ENCODE measurements around the gene NXPE4.
A peak's percentile ranks its signal among the peaks of the same experiment; 100 is the strongest.
"Not testable (repeated sequence)": the region's sequence is repeated elsewhere in the genome, so short reads cannot be mapped to it uniquely, and the experiment has no call there.

Gene NXPE4

DNA sequence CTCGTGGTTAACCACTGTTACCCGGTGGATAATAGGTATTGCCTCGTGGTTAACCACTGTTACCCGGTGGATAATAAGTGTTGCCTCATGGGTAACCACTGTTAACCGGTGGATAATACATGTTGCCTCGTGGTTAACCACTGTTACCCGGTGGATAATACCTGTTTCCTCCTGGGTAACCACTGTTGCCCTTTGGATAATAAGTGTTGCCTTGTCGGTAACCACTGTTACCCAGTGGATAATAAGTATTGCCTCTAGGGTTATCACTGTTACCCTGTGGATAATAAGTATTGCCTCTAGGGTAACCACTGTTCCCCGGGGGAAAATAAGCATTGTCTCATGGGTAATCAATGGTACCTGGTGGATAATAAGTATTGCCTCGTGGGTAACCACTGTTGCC is 15.0 kb upstream of the NXPE4 start:
- DNase-seq (ENCODE audit: low spot score) = no peak

DNA sequence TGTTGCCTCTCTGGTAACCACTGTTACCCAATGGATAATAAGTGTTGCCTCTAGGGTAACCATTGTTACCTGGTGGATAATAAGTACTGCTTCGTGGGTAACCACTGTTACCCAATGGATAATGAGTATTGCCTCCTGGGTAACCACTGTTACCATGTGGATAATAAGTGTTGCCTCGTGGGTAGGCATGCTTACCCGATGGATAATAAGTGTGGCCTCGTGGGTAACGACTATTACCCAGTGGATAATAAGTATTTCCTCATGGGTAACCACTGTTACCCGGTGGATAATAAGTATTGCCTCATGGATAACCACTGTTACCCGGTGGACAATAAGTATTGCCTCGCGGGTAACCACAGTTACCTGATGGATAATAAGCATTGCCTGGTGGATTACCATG is 13.8 kb upstream of the NXPE4 start:
- no peak for DNase-seq (ENCODE audit: low spot score)

DNA sequence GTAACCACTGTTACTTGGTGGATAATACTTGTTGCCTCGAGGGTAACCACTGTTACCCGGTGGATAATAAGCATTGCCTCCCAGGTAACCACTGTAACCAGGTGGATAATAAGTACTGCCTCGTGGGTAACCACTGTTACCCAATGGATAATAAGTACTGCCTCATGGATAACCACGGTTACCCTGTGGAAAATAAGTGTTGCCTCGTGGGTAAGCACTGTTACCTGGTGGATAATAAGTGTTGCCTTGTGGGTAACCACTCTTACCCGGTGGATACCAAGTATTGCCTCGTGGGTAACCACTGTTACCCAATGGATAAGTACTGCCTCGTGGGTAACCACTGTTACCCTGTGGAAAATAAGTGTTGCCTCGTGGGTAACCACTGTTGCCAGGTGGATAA is 13.0 kb upstream of the NXPE4 start:
- not testable (repeated sequence) for DNase-seq (ENCODE audit: low spot score)

DNA sequence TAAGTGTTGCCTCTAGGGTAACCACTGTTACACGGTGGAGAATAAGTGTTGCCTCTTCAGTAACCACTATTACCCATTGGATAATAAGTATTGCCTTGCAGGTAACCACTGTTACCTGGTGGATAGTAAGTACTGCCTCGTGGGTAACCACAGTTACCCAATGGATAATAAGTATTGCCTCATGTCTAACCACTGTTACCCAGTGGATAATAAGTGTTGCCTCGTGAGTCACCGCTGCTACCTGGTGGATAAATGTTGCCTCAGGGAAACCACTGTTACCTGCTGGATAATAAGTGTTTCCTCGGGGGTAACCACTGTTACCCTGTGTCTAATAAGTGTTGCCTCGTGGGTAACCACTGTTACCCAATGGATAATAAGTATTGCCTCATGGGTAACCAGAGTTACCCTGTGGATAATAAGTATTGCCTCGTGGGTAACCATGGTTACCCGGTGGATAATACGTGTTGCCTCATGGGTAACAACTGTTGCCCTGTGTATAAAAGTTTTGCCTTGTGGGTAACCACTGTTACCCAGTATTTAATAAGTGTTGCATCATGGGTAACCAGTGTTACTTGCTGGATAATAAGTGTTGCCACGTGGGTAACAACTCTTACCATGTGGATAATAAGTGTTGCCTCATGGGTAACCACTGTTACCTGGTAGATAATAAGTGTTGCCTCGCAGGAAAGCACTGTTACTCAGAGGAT is 12.3 kb upstream of the NXPE4 start:
- DNase-seq (ENCODE audit: low spot score) = no peak

- not testable (repeated sequence) for DNase-seq (ENCODE audit: low spot score)
Observed at GRCh38 chr11:114606802-114607075, 11.2 kb upstream of the NXPE4 start.

GRCh38 chr11:114606003-114606801 is 10.6 kb upstream of the NXPE4 start:
- no peak for DNase-seq (ENCODE audit: low spot score)

DNA sequence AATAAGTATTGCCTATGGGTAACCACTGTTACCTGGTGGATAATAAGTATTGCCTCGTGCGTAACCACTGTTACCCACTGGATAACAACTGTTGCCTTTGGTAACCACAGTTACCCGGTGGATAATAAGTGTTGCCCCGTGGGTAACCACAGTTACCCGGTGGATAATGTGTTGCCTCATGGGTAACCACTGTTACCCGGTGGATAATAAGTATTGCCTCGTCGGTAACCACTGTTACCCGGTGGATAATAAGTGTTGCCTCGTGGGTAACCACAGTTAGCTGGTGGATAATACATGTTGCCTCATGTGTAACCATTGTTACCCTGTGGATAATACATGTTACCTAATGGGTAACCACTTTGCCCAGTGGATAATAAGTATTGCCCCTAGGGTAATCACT is 9.8 kb upstream of the NXPE4 start:
- no peak for DNase-seq (ENCODE audit: low spot score)

DNA sequence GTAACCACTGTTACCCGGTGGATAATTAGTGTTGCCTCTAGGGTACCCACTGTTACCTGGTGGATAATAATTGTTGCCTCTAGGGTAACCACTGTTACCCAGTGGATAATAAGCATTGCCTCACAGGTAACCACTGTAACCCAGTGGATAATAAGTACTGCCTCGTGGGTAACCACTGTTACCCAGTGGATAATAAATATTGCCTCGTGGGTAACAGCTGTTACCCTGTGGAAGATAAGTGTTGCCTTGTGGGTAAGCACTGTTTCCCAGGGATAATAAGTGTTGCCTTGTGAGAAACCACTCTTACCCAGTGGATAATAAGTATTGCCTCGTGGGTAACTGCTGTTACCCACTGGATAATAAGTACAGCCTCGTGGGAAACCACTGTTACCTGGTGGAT is 9.3 kb upstream of the NXPE4 start:
- no peak for DNase-seq (ENCODE audit: low spot score)

- DNase-seq (ENCODE audit: low spot score) = no peak
Observed at GRCh38 chr11:114604179-114604813, 8.7 kb upstream of the NXPE4 start.

GRCh38 chr11:114603151-114603550 is 7.6 kb upstream of the NXPE4 start:
- not testable (repeated sequence) for DNase-seq (ENCODE audit: low spot score)

GRCh38 chr11:114598461-114598860 is 2.9 kb upstream of the NXPE4 start:
- no peak for DNase-seq (ENCODE audit: low spot score)

DNA sequence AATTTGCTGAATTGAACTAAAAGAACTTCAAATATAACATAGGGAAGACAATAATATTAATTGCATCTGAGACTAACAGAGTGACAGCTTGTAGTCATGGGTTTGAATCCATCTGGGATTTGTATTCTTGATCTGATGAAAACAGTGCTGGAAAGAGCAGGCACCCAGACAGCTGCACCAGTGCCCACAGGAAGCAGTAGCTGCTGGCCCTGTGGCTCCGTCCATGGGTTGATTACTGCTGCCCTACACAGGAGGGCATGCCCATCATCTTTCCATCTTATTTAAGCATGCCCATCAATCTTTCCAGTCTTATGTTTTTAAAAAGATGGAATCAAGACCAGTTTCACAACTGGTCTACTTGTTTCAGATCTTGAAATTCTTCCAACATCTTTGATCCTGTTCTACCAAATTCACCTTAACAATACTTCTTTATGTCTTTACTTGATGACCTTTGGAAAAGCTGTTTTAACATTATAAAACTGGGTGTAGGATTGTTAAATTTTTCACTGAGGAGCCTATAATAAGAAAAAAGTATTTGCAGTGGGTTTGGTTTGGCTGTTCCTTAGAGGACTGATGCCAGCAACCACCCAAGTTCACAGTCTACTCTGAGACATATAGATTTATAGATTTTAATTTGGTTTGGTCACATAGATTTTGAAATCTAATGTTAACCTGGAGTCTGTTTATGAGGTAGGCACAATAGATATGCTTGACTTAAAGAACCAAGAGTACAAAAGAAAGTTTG is 761 bp upstream of the NXPE4 start:
- no peak for DNase-seq (ENCODE audit: low spot score)

DNA sequence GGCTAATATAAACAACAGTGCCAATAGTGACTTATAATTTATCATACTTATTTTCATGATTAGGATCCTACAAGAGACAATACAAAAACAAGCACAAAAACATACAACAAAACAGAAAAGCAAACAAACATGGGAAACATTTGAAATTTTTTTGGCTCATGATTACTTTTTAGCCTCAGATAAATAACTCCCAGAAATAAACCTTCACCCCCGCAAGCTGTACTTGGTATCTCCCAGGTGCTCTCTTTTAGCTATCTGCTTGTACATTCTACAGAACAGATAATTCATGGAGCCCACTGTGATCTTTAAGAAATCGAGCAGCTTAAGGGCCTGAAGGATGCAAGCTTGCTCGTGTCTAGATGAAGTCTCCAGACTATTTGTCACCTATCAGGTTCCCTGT is 883 bp downstream of the NXPE4 start:
- no peak for DNase-seq (ENCODE audit: low spot score)

- no peak for DNase-seq (ENCODE audit: low spot score)
Observed at GRCh38 chr11:114587398-114587953, 8.1 kb downstream of the NXPE4 start.

DNA sequence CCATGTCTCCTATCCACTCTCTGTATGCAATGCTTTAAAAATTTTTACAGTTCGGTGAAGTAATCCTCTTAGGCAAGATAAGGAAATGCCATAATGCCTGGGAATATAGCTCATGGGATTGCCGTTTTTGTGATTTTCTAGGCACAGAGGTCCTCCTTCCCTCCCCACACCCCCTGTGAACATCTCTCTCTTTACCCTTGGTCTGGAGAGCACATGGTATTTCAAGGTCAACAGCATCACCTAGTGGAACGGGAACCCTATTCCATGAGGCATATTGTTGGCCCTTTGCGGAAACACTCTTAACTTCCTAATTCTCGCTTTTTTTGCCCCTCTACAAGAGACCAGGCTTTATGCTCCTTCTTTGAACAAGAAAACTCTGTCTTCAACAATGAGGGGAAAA is 8.8 kb downstream of the NXPE4 start:
- no peak for DNase-seq (ENCODE audit: low spot score)

DNA sequence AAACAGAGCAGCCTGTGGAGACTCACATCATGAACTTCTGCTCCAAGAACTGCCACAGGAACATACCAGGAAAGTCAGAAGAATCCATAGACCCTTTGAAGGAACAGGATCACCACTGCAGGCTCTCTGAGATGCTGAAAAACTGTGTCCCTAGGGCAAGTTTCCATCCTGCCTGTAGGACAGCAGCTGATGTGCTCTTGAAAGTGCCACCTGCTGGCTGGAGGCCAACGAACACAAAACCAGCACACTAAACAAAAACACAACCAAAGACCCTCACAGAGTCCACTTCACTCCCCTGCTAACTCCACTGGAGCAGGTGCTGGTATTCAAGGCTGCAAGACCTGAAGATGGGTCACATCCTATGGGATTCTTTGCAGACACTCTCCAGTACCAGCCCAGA is 23.9 kb downstream of the NXPE4 start:
- DNase-seq (ENCODE audit: low spot score) = no peak

GRCh38 chr11:114569801-114570200 is 25.8 kb downstream of the NXPE4 start:
- no peak for DNase-seq (ENCODE audit: low spot score)

DNA sequence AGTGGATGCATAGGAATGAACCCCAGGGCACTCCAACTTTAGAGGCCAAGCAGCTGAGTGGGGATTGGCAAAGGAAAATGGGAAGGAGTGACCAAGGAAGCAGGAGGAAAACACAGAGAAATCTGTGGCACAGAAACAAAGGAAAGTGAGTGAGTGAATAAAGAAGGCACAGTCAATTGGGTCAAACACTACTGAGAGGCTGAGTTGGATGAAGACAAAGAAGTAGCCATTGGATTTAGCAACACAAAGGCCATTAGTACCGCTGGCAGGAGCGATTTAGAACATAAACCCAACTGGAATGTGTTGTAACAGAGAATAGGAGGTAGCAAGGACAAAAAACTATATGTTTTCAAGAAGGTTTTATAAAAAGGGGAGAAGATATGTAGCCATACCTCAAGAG is 29.3 kb downstream of the NXPE4 start:
- peak; percentile 39 for DNase-seq (ENCODE audit: low spot score)

DNA sequence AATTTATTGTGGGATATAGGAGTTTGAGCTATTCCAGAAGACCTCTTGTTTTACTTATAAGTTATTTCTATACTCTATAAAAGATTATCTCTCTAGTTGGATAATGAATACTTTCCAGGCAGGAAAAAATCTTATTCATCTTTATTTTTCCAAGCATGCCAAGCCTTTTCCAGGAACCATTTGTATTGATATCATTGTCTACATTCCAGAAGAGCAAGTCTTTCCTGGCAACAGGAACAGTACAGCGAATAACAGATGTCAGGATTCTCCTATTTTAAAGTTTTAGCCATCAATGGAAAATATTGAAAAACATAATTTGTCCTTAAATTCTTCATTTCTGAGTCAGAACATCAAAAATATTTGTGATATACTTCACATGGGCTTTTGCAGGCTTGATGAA is 30.8 kb downstream of the NXPE4 start:
- no peak for DNase-seq (ENCODE audit: low spot score)

DNA sequence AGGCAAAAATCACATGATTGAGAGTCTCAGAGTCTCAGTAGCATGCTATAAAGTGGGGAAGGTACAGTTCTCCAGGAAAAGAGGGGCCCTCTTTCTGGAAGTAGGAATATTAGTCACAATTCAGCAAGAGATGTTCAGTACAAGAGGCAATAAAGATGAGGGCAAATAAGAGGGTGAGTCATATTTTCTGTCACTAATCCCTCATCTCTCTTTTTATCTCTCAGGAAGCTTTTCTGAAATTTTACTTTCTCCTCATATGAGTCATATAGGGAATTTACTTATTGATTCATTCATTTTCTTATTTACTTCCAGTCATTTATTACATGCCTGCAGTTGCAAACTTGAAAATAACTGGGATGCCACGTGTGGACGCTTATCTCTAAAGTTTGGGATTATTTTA is 32.5 kb downstream of the NXPE4 start:
- DNase-seq (ENCODE audit: low spot score) = no peak

DNA sequence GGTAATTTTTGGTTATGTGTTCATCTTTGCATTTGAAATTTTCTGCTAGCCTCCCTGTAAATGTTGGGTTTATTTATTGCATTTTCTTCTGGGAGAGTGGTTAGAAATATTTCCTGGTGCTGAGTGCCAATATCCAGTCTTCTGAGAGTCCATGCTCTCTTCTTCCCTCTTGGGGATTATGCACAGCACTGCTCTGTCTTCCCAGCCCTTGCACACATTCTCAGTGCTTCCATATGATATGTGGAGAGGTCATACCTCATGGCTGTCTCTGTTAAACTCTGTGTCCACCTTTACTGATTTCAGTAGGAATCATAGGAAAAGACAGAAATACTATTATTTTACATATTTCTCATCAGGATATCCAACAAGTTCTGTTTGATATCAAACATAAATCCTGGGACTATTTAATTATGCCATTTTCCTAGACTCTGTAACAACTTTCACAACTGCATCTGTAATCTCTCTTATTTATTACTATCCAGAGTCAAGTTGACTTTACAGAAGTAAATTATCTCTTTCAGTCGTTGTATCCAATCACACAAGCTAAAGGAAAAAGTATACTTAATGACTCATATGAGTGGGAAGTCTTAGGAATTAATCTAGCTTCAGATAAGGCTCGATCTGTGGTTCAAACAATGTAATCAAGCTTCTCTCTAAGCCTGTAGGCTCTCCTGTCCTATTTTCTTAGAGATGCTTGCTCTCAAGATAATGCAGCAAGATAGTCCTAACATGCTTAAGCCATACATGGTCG is 33.2 kb downstream of the NXPE4 start:
- no peak for DNase-seq (ENCODE audit: low spot score)
